ENCODE results near the gene TUBB. TPM values are rescaled to one million over a fixed set of nuclear protein-coding genes. Genes with fewer than 3 reads are reported as not detected.
"Not testable (repeated sequence)": the region's sequence is repeated elsewhere in the genome, so short reads cannot be mapped to it uniquely, and the experiment has no call there.

Gene TUBB
- total RNA-seq, 1 donor from 2014 or later = 725 TPM

DNA sequence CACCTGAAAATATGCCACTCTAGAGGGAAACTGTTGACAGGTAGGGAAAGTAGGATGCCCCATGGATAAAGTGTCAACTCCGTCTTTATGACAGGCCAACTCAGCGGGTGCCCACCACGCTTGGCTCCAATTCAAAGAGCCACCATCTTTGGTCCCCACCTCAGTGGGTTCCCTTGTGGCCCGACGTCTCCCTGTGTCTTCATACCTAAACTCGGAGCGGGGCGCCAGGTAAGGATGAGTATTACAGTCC lies 3.3 kb upstream of the TUBB start:
- Mint-ChIP-seq H3K27ac (ENCODE audit: unreplicated experiment) (peak overlapping the region; percentile 99), H3K27me3 (ENCODE audit: unreplicated experiment) (no peaks in the 10 kb centered on the region), H3K36me3 (ENCODE audit: unreplicated experiment) (peaks cover 37% of the 10 kb centered on the region), H3K4me3 (ENCODE audit: unreplicated experiment) (peak overlapping the region; percentile 96), H3K4me1 (ENCODE audit: unreplicated experiment) (peaks cover 33% of the 10 kb centered on the region), H3K9me3 (ENCODE audit: unreplicated experiment) (no peaks in the 10 kb centered on the region)
- DNase-seq (ENCODE audit: extremely low spot score, unreplicated experiment) = no peak
- TF ChIP-seq, protein P1, sequence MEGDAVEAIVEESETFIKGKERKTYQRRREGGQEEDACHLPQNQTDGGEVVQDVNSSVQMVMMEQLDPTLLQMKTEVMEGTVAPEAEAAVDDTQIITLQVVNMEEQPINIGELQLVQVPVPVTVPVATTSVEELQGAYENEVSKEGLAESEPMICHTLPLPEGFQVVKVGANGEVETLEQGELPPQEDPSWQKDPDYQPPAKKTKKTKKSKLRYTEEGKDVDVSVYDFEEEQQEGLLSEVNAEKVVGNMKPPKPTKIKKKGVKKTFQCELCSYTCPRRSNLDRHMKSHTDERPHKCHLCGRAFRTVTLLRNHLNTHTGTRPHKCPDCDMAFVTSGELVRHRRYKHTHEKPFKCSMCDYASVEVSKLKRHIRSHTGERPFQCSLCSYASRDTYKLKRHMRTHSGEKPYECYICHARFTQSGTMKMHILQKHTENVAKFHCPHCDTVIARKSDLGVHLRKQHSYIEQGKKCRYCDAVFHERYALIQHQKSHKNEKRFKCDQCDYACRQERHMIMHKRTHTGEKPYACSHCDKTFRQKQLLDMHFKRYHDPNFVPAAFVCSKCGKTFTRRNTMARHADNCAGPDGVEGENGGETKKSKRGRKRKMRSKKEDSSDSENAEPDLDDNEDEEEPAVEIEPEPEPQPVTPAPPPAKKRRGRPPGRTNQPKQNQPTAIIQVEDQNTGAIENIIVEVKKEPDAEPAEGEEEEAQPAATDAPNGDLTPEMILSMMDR (IDR thresholded peaks at IDR 0.05) = no peak

DNA sequence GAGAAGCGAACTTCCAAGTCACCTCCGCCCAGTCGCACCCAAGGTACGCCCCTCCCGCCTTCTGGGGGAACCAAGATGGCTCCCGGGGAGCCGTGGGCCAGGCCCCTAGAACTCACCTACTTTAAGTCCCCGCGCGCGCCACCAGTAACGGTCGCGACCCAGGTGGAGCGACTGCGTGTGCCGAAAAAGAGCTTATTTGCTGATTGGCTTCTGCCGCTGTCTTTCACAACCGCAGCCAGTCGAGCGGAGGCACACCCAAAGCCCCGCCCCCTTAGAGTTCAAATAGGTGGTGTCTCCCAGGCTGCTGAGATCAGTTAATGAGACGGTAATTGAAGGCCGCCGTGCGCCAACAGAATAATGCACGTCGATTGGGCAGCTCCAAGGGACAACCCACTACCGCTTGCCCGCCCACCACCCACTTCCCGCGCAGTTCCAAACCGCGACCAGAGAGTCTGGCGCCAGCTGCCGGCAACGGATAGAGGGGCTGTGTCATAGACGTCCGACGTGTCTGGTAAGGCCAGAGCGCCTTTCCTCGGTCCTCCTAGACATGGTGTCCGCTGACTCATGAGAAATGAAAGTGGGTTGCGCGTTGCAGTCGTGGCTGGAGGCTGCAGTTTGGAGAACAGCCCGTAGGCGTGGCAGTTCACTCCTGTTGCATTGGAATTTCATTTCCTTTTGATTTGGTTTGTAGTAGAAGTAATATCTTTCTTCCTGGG lies 2.9 kb upstream of the TUBB start, which contains the start of gene MDC1:
Gene MDC1 (minus strand): TSS at position 153 of the 716 bp plus-strand sequence. CDS start 2,106 bp downstream, outside the sequence.
- peak; percentile 100 for DNase-seq (ENCODE audit: extremely low spot score, unreplicated experiment)
- Mint-ChIP-seq H3K4me1 (ENCODE audit: unreplicated experiment) (peaks cover 35% of the 10 kb centered on the region), H3K4me3 (ENCODE audit: unreplicated experiment) (peak within 1 kb of the TSS; percentile 96), H3K36me3 (ENCODE audit: unreplicated experiment) (peaks cover 37% of the 10 kb centered on the region), H3K9me3 (ENCODE audit: unreplicated experiment) (no peaks in the 10 kb centered on the region), H3K27me3 (ENCODE audit: unreplicated experiment) (no peaks in the 10 kb centered on the region), H3K27ac (ENCODE audit: unreplicated experiment) (peak within 1 kb of the TSS; percentile 99)
- TF ChIP-seq, protein P1 (IDR thresholded peaks at IDR 0.05) = peak; percentile 41

DNA sequence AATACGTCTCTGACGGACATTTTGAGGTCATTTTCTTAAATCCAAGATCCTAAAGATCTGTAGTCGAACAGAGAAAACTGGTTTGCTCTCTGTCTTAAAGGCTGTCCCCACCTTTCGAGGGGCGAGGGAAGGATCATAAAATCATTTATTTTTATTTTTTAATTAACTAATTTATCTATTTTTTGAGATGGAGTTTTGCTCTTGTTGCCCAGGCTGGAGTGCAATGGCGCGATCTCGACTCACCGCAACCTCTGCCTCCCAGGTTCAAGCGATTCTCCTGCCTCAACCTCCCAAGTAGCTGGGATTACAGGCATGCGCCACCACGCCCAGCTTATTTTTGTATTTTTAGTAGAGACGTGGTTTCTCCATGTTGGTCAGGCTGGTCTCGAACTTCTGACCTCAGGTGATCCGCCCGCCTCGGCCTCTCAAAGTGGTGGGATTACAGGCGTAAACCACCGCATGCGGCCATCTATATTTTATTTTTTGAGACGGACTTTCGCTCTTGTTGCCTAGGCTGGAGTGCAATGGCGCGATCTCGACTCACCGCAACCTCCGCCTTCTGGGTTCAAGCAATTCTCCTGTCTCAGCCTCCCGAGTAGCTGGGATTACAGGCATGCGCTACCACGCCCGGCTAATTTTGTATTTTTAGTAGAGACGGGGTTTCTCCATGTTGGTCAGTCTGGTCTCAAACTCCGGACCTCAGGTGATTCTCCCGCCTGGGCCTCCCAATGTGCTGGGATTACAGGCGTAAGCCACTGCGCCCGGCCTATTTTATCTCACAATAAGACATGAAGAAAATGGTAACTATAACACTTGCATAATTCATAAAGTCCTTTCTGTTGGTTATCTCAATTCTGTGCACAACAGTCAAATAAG lies 2.1 kb upstream of the TUBB start:
- Mint-ChIP-seq H3K4me3 (ENCODE audit: unreplicated experiment) (peak overlapping the region; percentile 96), H3K36me3 (ENCODE audit: unreplicated experiment) (peaks cover 36% of the 10 kb centered on the region), H3K4me1 (ENCODE audit: unreplicated experiment) (peaks cover 41% of the 10 kb centered on the region), H3K27ac (ENCODE audit: unreplicated experiment) (peak overlapping the region; percentile 98)
- DNase-seq (ENCODE audit: extremely low spot score, unreplicated experiment); H3K27me3 Mint-ChIP-seq (ENCODE audit: unreplicated experiment); H3K9me3 Mint-ChIP-seq (ENCODE audit: unreplicated experiment): not testable (repeated sequence)

DNA sequence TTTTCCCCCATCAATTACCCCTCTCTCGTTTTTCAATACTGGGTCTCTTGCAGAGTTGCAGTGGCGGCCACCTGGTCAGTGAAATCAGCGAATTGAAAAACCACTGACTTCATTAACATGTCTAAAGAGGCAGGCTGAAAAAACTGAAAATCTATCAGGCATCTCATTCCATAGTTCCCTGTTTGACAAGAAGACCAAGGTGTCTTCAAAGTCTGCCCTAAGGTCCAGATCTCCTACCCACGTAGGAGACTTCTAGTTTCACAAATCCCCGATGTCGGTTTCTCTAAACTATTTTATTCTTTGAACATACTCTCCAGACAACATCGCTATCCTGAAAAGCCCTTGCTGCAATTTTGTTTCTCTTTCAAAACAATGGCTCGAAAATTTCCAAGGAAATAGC lies 796 bp upstream of the TUBB start:
- Mint-ChIP-seq H3K36me3 (ENCODE audit: unreplicated experiment) (peaks cover 39% of the 10 kb centered on the region), H3K27me3 (ENCODE audit: unreplicated experiment) (no peaks in the 10 kb centered on the region), H3K27ac (ENCODE audit: unreplicated experiment) (peak overlapping the region; percentile 96), H3K4me3 (ENCODE audit: unreplicated experiment) (peak overlapping the region; percentile 96), H3K4me1 (ENCODE audit: unreplicated experiment) (peaks cover 54% of the 10 kb centered on the region), H3K9me3 (ENCODE audit: unreplicated experiment) (no peaks in the 10 kb centered on the region)
- no peak for DNase-seq (ENCODE audit: extremely low spot score, unreplicated experiment)
- TF ChIP-seq, protein P1 (IDR thresholded peaks at IDR 0.05) = no peak

DNA sequence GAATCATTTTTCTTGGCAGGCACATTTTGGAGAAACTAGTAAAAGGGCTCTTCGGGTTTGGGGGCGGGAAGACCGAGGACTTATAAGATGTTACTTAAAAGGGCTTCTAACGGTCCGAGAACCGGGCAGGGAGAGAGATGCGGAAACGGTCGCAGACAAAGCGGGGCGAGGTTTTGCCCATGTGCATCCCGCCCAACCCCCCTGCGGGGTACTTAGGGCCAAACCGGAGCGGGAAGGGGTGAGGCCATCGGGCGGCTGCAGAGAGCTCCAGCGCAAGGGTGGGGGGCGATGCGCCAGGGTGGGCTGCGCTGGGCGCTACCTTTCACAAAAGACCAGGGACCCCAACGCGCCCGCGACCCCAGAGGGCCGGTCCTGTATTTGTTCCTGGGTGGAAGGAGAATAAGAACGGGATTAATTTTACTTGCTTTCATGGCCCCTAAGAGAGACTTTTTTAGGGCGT lies 616 bp downstream of the TUBB start:
- TF ChIP-seq, protein P1 (IDR thresholded peaks at IDR 0.05) = no peak
- Mint-ChIP-seq H3K27me3 (ENCODE audit: unreplicated experiment) (no peaks in the 10 kb centered on the region), H3K4me3 (ENCODE audit: unreplicated experiment) (peak overlapping the region; percentile 96), H3K4me1 (ENCODE audit: unreplicated experiment) (peaks cover 64% of the 10 kb centered on the region), H3K36me3 (ENCODE audit: unreplicated experiment) (peaks cover 43% of the 10 kb centered on the region), H3K9me3 (ENCODE audit: unreplicated experiment) (no peaks in the 10 kb centered on the region), H3K27ac (ENCODE audit: unreplicated experiment) (peak overlapping the region; percentile 96)
- no peak for DNase-seq (ENCODE audit: extremely low spot score, unreplicated experiment)
